ENCODE results near the gene CAPN14. TPM values are rescaled to one million over a fixed set of nuclear protein-coding genes. Genes with fewer than 3 reads are reported as not detected.

CAPN14 gene
- total RNA-seq, 1 experiment from 2014 or later: 0.13 TPM

DNA sequence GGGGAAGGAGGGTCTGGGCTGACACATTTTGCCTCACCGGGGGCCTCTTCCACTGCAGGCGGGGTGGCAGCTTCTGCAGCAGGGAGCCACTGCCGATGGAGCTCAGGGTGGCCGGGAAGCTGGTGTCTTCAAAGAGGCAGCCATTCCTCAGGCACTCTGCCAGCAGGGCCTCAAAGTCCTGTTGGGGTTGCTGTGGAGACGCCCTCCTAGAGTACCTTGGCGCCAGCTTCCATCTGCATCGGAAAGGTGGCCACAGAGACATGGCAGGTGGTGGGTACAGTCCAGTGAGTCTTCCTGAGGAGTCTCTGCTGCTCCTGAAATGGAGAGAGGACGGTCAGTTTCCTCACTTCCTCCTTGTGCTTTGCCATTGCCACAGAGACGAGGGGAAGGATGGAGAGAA is 12.1 kb downstream of the CAPN14 start:
- no TSS peak for BruUV-seq (replicated peaks)
- ChIA-PET POLR2A (ENCODE audit: low non-redundant PET) (no interaction called here), CTCF (no interaction called here)
- Histone ChIP-seq H3K9me3 (ENCODE audit: low read depth, low read length, poor library complexity, severe bottlenecking) (no peaks in the 10 kb centered on the region), H3K4me1 (ENCODE audit: insufficient read depth, low read length, poor library complexity, severe bottlenecking) (no peaks in the 10 kb centered on the region), H3K4me3 (ENCODE audit: low read depth, low read length, poor library complexity, severe bottlenecking) (no peak overlapping the region), H3K36me3 (ENCODE audit: insufficient read depth, low read length, poor library complexity, severe bottlenecking) (no peaks in the 10 kb centered on the region), H3K27ac (ENCODE audit: low read depth, low read length, poor library complexity, severe bottlenecking) (no peak overlapping the region), H3K27me3 (replicated peaks; ENCODE audit: insufficient read depth, low read depth, low read length, poor library complexity) (no peaks in the 10 kb centered on the region)
- no peak for TF ChIP-seq EZH2 (IDR thresholded peaks at IDR 0.05; ENCODE audit: borderline replicate concordance, low read depth, low read length, poor library complexity, severe bottlenecking)
- TF ChIP-seq, protein P1, sequence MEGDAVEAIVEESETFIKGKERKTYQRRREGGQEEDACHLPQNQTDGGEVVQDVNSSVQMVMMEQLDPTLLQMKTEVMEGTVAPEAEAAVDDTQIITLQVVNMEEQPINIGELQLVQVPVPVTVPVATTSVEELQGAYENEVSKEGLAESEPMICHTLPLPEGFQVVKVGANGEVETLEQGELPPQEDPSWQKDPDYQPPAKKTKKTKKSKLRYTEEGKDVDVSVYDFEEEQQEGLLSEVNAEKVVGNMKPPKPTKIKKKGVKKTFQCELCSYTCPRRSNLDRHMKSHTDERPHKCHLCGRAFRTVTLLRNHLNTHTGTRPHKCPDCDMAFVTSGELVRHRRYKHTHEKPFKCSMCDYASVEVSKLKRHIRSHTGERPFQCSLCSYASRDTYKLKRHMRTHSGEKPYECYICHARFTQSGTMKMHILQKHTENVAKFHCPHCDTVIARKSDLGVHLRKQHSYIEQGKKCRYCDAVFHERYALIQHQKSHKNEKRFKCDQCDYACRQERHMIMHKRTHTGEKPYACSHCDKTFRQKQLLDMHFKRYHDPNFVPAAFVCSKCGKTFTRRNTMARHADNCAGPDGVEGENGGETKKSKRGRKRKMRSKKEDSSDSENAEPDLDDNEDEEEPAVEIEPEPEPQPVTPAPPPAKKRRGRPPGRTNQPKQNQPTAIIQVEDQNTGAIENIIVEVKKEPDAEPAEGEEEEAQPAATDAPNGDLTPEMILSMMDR (conservative IDR thresholded peaks at IDR 0.05; ENCODE audit: low read depth, low read length): no peak
- DNase-seq (ENCODE audit: low spot score): no peak
- intact Hi-C loops (cut with micrococcal nuclease; ENCODE audit: unreplicated experiment): no loop called here

DNA sequence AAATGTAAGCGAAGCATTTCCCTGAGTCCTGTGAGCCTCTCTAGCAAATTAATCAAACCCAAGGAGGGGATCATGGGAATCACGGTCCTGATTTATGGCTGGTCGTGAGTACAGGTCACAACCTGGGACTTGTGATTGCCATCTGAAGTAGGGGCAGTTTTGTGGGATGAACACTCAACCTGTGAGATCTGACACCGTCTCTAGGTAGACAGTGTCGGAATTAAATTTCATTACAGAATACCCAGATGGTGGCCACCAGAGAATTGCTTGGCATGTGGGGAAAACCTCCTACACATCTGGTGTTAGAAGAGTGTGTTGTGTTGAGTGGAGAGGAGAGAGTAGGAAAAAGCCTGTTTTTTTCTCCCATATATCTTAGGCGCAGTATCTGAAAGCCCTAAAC is 12.5 kb downstream of the CAPN14 start:
- ChIA-PET POLR2A (ENCODE audit: low non-redundant PET) (no interaction called here), CTCF (no interaction called here)
- no peaks in the 10 kb centered on the region for H3K9me3 ChIP-seq (ENCODE audit: low read depth, low read length, poor library complexity, severe bottlenecking)
- H3K36me3 ChIP-seq (ENCODE audit: insufficient read depth, low read length, poor library complexity, severe bottlenecking): no peaks in the 10 kb centered on the region
- no peak for TF ChIP-seq EZH2 (IDR thresholded peaks at IDR 0.05; ENCODE audit: borderline replicate concordance, low read depth, low read length, poor library complexity, severe bottlenecking)
- no peak overlapping the region for H3K27ac ChIP-seq (ENCODE audit: low read depth, low read length, poor library complexity, severe bottlenecking)
- DNase-seq (ENCODE audit: low spot score): no peak
- intact Hi-C loops (cut with micrococcal nuclease; ENCODE audit: unreplicated experiment): no loop called here
- H3K4me1 ChIP-seq (ENCODE audit: insufficient read depth, low read length, poor library complexity, severe bottlenecking): no peaks in the 10 kb centered on the region
- BruUV-seq (replicated peaks): no TSS peak
- no peak overlapping the region for H3K4me3 ChIP-seq (ENCODE audit: low read depth, low read length, poor library complexity, severe bottlenecking)
- H3K27me3 ChIP-seq (replicated peaks; ENCODE audit: insufficient read depth, low read depth, low read length, poor library complexity): no peaks in the 10 kb centered on the region

DNA sequence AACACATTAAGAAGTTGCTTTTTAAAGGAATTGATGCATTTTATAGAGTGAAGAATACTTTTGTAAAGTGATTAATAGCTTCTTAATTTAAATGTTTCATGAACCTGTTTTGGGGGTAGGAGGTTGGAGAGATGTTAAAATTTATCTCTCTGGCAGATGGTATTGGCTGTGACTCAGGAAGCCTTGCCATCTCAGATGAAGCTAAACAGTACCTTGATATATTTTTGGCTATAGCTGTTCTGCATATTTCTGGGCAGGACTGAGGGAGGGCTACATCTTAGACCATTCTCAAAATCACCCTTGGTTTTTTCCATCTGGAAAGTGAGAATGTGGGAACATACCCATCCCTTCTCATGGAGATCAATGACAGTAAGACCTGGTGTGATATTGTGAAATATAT is 13.4 kb downstream of the CAPN14 start:
- Histone ChIP-seq H3K27ac (ENCODE audit: low read depth, low read length, poor library complexity, severe bottlenecking) (no peak overlapping the region), H3K4me1 (ENCODE audit: insufficient read depth, low read length, poor library complexity, severe bottlenecking) (no peaks in the 10 kb centered on the region), H3K36me3 (ENCODE audit: insufficient read depth, low read length, poor library complexity, severe bottlenecking) (no peaks in the 10 kb centered on the region), H3K27me3 (replicated peaks; ENCODE audit: insufficient read depth, low read depth, low read length, poor library complexity) (no peaks in the 10 kb centered on the region), H3K9me3 (ENCODE audit: low read depth, low read length, poor library complexity, severe bottlenecking) (no peaks in the 10 kb centered on the region), H3K4me3 (ENCODE audit: low read depth, low read length, poor library complexity, severe bottlenecking) (no peak overlapping the region)
- no TSS peak for BruUV-seq (replicated peaks)
- intact Hi-C loops (cut with micrococcal nuclease; ENCODE audit: unreplicated experiment): no loop called here
- POLR2A ChIA-PET (ENCODE audit: low non-redundant PET): no interaction called here
- TF ChIP-seq, protein P1 (conservative IDR thresholded peaks at IDR 0.05; ENCODE audit: low read depth, low read length): no peak
- TF ChIP-seq EZH2 (IDR thresholded peaks at IDR 0.05; ENCODE audit: borderline replicate concordance, low read depth, low read length, poor library complexity, severe bottlenecking): no peak
- DNase-seq (ENCODE audit: low spot score): no peak
- CTCF ChIA-PET: no interaction called here

DNA sequence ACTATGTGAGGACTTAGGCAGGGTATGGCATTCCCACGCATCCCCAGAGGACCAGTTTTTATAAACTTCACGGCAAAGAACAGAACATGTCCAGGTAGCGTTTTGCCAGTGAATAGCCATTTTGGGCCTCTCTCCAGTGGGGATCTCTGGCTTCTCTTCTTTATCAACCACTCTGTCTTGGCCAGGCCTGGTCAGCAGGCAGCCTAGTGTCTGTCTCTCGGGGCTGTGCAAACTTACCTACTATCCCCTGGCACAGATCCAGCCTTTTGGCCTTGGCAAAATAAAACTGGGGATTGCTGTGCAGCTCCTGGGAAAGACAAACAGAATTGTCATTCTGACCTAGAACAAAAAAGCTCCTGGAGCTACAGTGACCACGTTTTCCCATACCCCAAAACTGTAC is 14.5 kb downstream of the CAPN14 start:
- CTCF ChIA-PET: no interaction called here
- POLR2A ChIA-PET (ENCODE audit: low non-redundant PET): no interaction called here

More for the DNA sequence above, 14.5 kb downstream of the CAPN14 start:
- no peaks in the 10 kb centered on the region for H3K4me1 ChIP-seq (ENCODE audit: insufficient read depth, low read length, poor library complexity, severe bottlenecking)
- H3K4me3 ChIP-seq (ENCODE audit: low read depth, low read length, poor library complexity, severe bottlenecking): no peak overlapping the region
- no peak for DNase-seq (ENCODE audit: low spot score)
- H3K27ac ChIP-seq (ENCODE audit: low read depth, low read length, poor library complexity, severe bottlenecking): no peak overlapping the region
- intact Hi-C loops (cut with micrococcal nuclease; ENCODE audit: unreplicated experiment): no loop called here
- no peaks in the 10 kb centered on the region for H3K9me3 ChIP-seq (ENCODE audit: low read depth, low read length, poor library complexity, severe bottlenecking)
- no peaks in the 10 kb centered on the region for H3K36me3 ChIP-seq (ENCODE audit: insufficient read depth, low read length, poor library complexity, severe bottlenecking)
- TF ChIP-seq, protein P1 (conservative IDR thresholded peaks at IDR 0.05; ENCODE audit: low read depth, low read length): no peak
- TF ChIP-seq EZH2 (IDR thresholded peaks at IDR 0.05; ENCODE audit: borderline replicate concordance, low read depth, low read length, poor library complexity, severe bottlenecking): no peak
- no TSS peak for BruUV-seq (replicated peaks)
- H3K27me3 ChIP-seq (replicated peaks; ENCODE audit: insufficient read depth, low read depth, low read length, poor library complexity): no peaks in the 10 kb centered on the region
